Iris pigment epithelial cell (primary cell): Measurements from ENCODE around the gene ZNF394.

ENCODE experiments used
- DNase-seq: peaks from one replicate; pipeline ENCODE4 v3.0.0-alpha.2; 2011; ENCODE audit warnings: low read depth

ZNF394 gene

DNA sequence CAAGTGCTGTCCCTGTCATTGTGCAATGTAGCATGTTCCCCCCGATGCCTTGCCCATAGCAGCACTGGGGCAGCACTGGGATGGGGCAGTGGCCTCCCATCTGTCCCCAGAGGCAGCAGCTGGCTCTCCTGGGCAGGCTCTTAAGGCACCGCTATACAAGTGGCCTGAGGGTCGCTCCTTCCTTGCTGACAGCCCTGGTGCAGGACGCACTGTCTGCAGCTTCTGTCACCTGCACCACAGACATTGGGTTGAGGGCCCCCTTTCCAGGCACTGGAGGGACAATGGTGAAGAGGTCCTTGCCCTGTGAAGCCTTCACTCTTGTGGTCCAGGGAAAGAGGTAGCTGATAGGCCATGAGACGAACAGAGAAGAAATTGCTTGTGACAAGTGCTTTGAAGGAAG is 50.8 kb downstream of the ZNF394 start:
- no peak for DNase-seq

DNA sequence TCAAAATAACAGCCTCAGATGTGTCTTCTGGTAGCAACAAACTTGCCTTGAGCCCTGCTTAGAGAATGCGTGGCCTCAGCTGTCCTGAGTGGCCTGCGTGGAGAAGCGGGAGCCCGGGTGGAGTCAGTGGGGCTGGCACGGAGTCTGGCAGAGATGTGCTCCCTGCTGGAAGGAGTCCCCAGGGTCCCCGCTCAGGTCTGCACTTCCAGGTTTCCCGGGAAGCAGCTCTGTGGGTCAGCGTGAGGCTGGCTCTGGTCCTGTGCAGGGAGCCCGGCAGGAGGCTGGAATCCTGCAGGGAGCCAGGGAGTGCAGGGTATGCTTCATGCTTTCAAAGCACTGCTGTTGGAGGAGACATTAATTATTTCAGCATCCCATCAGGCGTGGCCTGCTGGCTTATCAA is 51.2 kb downstream of the ZNF394 start:
- no peak for DNase-seq

DNA sequence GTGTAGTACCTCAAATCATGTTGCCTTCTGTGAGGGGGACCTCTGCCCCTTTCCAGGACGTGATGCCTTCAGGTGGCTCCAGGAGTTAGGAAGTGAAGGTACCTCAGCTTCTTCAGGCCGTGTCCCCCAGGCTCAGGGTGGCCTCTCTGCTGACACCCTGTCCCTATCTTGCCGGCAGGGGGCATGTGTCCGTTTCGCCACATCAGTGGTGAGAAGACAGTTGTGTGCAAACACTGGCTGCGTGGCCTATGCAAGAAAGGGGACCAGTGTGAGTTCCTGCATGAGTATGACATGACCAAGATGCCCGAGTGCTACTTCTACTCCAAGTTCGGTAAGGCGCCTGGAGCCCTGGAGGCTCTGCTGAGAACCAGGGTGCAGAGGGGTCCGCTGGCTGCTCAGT is 52.1 kb downstream of the ZNF394 start:
- no peak for DNase-seq

DNA sequence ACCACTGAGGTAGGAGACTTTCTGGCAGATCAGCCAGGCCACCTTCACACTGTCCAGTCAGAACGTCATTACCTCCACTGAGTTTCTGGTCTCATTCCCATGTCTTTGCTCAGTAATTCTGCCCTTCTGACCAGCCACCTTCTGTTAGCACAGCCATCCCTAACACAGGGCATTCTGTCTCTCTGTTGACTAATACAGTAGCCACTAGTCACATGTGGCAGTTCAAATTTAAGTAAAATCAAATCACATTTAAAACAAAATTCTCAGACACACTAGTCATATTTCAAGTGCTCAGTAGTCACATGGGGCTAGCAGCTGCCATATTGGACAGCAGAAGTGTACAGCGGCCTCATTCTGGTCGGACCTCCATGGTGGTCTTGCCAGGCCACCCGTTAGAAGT is 54.0 kb downstream of the ZNF394 start:
- DNase-seq: no peak
